Measurements from ENCODE around the gene INPP5D.
"Not testable (repeated sequence)": the region's sequence is repeated elsewhere in the genome, so short reads cannot be mapped to it uniquely, and the experiment has no call there.

Gene INPP5D

DNA sequence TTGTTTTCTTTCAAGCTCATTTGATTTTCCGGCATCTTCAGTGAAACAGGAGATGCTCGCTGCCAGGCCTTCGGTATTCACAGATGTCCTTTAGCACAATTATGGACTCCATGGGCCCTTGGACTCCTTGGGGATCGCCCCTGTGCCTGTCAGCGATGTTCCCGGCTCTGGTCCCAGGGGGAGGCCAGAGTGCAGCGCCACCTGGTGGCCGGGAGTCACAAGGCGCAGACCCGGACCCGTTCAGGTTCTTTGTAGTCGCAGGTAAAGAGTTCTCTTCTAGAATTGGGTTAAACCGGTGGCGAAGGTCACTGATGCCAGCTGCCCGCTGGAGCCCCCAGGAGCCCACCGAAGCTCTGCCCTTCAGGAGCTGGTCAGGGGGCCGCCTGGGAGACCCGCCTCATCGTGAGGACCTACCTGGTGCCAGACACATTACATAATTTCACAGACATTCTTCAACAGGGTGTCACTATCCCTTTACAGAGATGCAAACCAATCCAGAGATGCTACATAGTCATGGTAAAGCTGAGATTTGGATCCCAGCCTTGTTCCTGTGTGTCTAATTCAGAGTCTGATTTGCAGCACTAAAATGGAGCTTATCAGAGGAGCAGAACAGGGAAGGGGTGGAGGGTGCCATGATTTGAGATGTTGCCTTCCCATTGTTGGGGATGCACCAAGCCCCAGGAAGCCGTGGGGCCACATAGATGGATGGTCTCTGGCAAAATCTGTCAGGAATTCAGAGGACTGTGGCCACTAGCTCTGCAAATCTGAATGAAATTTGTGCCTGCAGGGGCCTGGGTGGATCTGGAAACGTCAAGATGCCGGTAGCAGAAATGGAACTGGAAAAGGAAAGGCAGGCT is 6.0 kb upstream of the INPP5D start:
- peak; percentile 1 for DNase-seq

- no peak for DNase-seq
Observed at GRCh38 chr2:233055362-233055761, 4.8 kb upstream of the INPP5D start.

DNA sequence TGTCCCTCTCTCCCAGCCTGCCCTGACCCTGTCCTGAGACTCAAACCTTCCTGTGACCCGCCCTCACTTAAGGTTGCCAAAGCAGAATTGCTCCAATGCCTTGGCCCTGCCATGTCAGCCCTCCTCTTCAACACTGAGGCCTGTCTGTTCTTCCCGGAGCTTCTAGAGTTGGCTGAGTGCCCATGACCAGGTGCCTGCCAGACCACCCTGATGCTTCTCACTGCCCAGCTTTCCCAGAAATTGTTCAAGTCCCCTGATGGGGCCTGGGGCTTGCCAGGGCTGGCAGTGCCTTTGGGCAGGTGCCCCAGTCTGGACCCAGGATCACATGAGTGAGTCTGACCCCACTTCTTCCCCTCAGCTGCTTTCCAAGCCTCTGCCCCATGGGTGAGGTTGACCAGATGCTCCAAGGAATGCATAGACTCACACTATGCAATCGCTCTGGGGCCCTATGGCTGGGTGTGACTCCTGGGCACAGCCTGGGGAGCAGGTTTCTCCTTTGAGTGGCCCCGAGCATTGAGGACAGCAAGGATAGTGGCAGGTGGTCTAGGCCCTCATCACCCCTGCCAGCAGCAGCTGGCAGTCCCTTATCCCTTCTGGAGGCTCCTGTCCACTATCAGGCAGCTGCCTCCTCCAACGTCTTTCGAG is 3.1 kb upstream of the INPP5D start:
- DNase-seq = no peak

DNA sequence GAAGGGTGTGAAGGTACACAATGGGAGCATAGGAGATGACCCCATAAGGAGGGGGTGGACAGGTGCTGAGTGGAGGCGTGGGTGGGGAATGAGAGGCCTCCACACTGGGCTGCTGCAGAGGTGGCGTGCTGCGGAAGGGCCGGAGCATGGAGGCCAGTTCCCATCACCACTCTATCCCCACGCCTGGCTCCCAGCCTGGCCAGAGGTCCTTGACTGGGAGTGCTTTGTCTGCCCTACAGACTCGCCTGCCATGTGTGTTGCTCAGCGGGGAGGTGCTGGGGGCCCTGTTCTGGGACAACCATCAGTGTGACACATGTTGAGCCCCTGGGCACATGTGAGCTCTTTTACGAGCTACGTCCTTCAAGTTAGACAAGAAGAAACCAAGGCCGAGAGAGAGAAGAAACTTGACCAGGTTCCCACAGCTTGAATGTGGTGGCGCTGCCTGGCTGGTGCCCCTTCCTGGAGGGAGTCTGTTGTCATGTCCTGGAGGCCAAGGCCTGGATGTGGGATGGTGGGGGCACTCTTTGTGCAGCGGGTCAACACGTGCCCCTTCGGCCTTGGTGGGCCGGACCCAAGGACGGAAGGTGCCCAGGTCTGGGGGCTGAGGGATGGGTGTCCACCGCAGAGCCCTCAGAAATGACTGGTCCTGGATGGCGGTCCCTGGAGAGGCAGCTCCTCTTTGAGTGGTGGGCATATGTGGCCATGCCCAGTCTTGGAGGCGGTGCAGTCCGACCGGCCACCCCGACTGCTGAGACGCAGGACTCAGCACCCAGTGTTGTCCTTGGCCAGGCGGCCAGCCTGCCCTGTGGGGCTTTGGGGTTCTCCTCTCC is 1.2 kb upstream of the INPP5D start:
- no peak for DNase-seq

GRCh38 chr2:233059547-233059796 is 670 bp upstream of the INPP5D start:
- no peak for DNase-seq

GRCh38 chr2:233060501-233060979 is 398 bp downstream of the INPP5D start:
- no peak for DNase-seq

- DNase-seq = no peak
Observed at GRCh38 chr2:233060980-233061590, 943 bp downstream of the INPP5D start.

- DNase-seq = no peak
Observed at GRCh38 chr2:233061591-233062450, 1.7 kb downstream of the INPP5D start.

DNA sequence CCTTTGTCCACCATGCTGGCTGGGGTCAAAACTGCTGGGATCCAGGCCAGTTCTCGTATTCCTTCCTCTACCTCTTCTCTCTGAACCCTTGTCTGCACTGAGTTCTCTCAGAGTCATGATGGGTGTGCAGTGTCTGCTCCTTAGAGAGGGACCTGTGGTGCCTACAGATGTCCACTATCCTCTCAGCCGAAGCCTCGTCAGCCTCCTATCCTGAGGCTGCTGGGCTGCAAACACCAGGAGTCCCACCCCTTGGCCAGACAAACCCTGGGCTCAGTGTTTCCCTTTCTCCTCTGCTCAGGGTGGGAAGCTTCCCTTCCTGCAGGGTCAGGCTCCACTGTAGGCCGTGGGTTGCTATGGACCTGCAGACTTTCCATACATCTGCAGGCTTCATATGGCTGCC is 2.3 kb downstream of the INPP5D start:
- no peak for DNase-seq

DNA sequence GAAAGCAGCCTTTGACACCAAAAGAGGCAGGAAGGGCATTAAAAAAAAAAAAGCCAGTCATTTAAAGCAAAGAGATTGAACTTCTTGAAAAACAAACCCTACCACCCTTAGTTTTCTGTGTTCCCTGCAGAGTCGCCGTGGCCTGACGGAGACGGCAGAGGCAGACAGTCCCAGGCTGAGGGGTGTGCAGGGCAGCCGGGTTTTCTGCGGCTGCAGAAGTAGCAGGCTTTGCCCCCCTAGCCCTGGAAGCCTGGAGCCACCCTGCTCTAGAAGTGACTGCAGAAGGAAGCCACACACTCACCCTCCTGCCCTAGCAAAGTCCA is 2.8 kb downstream of the INPP5D start:
- no peak for DNase-seq

- DNase-seq = no peak
Observed at GRCh38 chr2:233063269-233063975, 3.3 kb downstream of the INPP5D start.

GRCh38 chr2:233063976-233064411 is 3.9 kb downstream of the INPP5D start:
- no peak for DNase-seq

- no peak for DNase-seq
Observed at GRCh38 chr2:233064530-233065199, 4.5 kb downstream of the INPP5D start.

GRCh38 chr2:233065200-233065589 is 5.1 kb downstream of the INPP5D start:
- DNase-seq = not testable (repeated sequence)

- DNase-seq = no peak
Observed at GRCh38 chr2:233065954-233066470, 5.9 kb downstream of the INPP5D start.

GRCh38 chr2:233068762-233069418 is 8.7 kb downstream of the INPP5D start:
- no peak for DNase-seq

DNA sequence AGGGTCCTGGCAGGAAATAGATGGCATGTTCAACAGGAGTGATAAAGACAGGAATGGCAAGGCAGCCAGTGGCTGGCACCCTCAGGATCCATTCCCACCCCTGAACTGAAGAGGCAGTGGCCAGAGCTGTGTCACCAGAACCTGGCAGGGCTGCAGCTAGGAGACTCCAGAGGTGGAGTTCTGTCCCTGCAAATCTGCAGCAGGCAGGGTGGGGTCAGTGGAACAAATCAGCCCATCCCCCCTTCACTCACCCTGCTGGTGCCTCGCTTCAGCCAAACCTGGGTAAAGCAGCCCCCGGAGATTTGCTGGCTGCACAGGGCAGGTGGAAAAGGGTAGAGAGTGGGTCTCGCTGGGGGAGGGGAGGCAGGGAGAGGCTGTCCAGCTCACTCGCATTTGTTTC is 12.7 kb downstream of the INPP5D start:
- DNase-seq = no peak

DNA sequence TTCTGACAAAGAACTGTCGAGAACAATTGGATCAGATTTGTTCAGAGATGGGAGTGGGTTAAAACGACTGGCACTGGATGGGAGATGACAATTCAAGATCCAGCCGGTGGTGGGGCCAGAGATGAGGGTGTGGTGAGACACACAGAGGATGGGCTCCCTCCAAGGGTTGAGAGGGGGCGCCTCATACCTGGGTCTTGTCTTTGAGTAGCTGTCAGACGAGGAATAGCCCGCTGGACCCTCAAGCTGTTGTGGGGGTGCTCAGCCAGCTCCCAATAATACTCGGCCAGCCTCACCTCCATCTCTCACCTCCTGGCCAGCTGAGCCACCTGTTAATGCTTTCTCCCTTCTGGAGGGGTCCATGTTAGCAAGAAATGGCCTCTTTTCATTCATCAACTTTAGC is 14.0 kb downstream of the INPP5D start:
- DNase-seq = no peak

- no peak for DNase-seq
Observed at GRCh38 chr2:233075141-233075965, 15.2 kb downstream of the INPP5D start.
